ENCODE data around the gene VPS72.

DNA sequence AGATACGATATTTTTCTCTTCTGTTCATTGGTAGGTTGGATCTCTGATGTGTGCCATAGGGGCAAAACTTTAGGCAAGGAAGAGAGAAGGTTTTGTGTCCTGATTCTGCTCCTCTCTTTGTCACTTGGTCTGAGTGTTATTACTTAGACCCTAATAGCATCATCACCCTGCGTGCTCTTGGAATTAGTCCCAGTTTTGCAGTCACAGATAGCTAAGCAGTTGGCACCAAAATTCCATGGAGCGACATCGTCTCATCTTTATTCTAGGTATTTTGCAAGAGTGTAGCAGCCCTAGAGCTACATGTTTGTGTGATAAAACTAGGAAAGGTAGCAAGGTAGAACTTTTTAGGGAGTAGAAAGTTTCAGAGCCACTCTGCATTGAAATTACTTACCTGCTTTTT, 32.1 kb upstream of the VPS72 start:
- TF ChIP-seq KLF8 (tag by site-specific recombination; IDR thresholded peaks at IDR 0.05) (no peak), ZNF510 (tag by site-specific recombination; IDR thresholded peaks at IDR 0.05; ENCODE audit: insufficient replicate concordance) (no peak), KLF10 (tag by site-specific recombination; IDR thresholded peaks at IDR 0.05) (no peak), ZSCAN30 (tag by site-specific recombination; IDR thresholded peaks at IDR 0.05) (no peak), ATF2 (tag by site-specific recombination; IDR thresholded peaks at IDR 0.05; ENCODE audit: low read depth) (no peak), CTCF (tag by site-specific recombination; IDR thresholded peaks at IDR 0.05) (no peak), YY1 (tag by site-specific recombination; IDR thresholded peaks at IDR 0.05) (no peak), ZNF140 (tag by site-specific recombination; IDR thresholded peaks at IDR 0.05) (no peak), ZNF138 (tag by site-specific recombination; IDR thresholded peaks at IDR 0.05; ENCODE audit: borderline replicate concordance) (no peak), ZSCAN5A (tag by site-specific recombination; IDR thresholded peaks at IDR 0.05) (no peak), ZNF423 (tag by site-specific recombination; IDR thresholded peaks at IDR 0.05) (no peak), ZNF121 (tag by site-specific recombination; IDR thresholded peaks at IDR 0.05) (no peak)
- TF ChIP-seq, protein P1, sequence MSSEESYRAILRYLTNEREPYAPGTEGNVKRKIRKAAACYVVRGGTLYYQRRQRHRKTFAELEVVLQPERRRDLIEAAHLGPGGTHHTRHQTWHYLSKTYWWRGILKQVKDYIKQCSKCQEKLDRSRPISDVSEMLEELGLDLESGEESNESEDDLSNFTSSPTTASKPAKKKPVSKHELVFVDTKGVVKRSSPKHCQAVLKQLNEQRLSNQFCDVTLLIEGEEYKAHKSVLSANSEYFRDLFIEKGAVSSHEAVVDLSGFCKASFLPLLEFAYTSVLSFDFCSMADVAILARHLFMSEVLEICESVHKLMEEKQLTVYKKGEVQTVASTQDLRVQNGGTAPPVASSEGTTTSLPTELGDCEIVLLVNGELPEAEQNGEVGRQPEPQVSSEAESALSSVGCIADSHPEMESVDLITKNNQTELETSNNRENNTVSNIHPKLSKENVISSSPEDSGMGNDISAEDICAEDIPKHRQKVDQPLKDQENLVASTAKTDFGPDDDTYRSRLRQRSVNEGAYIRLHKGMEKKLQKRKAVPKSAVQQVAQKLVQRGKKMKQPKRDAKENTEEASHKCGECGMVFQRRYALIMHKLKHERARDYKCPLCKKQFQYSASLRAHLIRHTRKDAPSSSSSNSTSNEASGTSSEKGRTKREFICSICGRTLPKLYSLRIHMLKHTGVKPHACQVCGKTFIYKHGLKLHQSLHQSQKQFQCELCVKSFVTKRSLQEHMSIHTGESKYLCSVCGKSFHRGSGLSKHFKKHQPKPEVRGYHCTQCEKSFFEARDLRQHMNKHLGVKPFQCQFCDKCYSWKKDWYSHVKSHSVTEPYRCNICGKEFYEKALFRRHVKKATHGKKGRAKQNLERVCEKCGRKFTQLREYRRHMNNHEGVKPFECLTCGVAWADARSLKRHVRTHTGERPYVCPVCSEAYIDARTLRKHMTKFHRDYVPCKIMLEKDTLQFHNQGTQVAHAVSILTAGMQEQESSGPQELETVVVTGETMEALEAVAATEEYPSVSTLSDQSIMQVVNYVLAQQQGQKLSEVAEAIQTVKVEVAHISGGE (tag by site-specific recombination; conservative IDR thresholded peaks at IDR 0.05; ENCODE audit: low read depth) = no peak
